Mucosa of gallbladder (tissue), 1 donor: ENCODE results near the gene TMC8. TPM values are rescaled to one million over a fixed set of nuclear protein-coding genes. Genes with fewer than 3 reads are reported as not detected.
"Not testable (repeated sequence)": the region's sequence is repeated elsewhere in the genome, so short reads cannot be mapped to it uniquely, and the experiment has no call there.

Source experiments
- DNase-seq: peaks from one replicate; pipeline ENCODE4 v3.0.0-alpha.2; 2020; ENCODE audit warnings: low spot score
- total RNA-seq: library from RNA; stranded (reverse); gene quantifications from one replicate; pipeline ENCODE4 v1.2.1, GENCODE V29; 2021
- donor health status: DM: no; HTN: no; CAD: no.

TMC8 gene
- total RNA-seq, 1 donor from 2014 or later: 16.2 TPM

DNA sequence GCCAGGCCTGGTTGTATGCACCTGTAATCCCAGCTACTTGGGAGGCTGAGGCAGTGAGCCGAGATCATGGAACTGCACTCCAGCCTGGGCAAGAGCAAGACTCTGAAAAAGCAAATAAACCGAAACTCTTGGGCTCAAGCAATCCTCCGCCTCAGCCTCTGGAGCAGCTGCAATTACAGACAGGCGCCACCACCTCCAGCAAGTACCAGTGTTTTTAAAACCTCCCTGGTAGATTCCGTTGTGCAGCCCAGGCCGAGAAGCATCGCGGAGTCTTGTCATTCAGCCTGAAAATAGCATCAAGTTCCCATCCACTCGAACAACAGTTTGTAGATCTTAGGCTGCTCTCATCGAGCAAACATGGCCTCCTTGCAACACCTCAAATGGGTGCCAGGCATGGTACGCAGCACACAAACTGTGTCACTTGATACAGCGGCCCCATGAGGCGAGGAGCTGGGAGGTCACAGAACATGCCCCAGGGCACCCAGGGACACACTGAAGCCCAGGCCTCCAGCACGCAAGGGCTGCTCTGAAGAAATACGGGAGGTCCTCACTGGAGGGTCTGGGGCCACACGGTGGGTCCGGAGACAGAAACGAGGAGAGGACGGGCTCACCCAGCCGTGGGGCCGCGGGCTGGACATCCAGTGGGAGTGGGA is 20.1 kb upstream of the TMC8 start:
- DNase-seq: no peak

- DNase-seq: no peak
These were observed 19.4 kb upstream of the TMC8 start for GRCh38 chr17:78111016-78111726.

DNA sequence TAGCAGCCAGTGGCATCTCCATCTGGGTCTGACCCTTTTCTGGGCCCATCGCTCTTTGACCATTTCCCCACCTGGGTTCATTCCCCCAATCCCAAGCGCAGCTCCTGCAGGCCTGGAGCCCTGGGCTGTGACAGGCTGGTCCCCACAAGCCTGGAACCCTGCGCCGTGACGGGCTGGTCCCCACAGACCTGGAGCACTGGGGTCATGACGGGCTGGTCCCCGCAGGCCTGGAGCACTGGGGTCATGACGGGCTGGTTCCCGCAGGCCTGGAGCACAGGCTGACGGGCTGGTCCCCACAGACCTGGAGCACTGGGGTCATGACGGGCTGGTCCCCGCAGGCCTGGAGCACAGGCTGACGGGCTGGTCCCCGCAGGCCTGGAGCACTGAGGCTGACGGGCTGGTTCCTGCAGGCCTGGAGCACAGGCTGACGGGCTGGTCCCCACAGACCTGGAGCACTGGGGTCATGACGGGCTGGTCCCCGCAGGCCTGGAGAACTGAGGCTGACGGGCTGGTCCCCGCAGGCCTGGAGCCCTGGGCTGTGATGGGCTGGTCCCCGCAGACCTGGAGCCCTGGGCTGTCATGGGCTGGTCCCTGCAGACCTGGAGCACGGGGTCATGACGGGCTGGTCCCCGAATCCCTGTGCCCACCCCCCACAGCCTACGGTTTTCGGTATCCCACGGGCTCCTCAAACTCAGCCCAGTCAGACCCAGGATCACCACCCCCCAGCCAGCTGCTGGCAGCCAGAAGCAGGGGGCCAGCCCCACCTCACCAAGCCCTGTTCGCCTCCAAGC is 18.6 kb upstream of the TMC8 start:
- DNase-seq: no peak

DNA sequence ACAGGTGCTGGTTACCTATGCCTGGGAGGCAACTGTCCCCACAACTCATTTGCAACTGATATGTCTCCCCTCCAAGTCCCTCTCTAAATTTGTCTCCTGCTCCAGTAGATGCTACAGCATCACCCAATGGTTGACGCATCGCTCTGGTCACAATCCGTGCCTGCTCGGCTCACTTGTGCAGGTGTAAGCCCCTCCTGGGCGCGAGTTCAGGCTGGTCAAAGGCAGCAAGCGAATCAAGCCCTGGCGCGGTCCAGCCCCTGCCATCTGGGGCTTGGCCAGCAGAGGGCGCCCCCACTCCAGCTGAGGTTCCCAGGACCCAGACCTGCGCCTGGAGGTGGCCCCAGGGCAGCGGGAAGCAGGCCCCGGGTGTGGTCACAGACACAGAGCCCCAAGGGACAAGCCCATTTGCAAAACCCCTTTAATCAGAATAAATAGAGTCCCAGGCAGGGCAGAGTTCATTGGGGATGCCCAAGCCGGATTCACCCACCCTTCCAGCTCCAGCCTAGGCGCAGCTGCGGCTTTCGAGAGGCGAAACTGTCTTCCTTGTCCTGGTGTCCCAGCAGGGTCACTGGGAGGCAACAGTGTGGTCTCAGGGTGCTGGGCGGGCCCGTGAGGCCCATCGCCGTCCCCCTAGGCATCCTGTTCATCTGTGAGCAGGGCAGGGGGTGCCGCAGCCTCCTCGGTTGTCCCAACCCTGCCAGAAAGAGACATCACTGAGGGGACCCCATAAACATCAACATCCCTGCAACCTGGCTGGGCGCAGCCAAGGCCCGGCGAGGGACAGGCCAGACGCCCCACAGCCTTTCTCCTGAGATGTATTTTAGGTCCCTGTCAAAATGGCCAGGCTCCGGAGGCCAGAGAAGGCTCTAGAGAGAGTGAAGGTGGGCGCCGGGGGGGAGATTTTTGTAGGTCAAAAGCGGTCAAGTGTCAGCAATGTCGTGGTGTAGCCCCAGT is 17.8 kb upstream of the TMC8 start:
- peak; percentile 66 for DNase-seq

DNA sequence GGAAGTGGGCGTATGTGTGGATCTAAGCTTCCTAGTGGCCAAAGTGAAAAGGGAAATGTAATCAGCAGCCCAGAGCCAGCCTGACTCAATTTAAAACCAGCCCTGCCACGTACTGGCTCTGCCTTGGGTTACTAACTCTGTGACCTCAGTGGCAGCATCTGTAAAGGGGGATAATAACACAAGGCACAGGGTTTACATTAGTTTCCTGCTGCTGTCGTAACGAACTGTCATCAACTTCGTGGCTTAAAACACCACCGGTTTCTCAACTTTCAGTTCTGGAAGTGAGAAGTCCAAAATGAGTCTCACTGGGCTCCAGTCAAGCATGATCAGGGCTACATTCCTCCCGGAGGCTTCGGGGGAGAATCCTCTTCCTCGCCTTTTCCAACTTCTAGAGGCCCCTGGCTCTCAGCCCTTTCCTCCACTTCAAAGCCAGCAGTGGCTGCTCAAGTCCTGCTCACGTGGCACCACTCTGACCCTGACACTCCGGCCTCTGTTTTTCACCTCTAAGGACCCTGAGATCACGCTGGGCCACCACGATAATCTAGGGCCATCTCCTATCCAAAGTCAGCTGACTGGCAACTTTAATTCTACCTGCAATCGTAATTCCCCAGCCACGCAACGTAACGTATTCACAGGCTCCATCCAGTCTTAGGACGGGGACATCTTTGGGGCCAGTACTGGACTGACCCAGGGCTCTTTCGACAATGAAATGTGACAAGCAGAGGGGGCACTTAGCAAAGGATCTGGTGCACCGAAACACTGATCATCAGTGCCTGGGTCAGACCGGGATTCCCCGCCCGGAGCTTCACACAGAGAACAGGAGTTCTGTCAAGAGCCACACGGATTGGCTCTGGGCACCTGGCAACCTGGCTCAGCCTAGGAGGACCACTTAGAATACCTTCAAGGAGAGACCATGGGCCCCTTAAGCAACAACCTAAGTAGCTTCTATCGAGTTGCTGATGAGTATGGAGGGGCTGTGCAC is 16.5 kb upstream of the TMC8 start:
- no peak for DNase-seq

DNA sequence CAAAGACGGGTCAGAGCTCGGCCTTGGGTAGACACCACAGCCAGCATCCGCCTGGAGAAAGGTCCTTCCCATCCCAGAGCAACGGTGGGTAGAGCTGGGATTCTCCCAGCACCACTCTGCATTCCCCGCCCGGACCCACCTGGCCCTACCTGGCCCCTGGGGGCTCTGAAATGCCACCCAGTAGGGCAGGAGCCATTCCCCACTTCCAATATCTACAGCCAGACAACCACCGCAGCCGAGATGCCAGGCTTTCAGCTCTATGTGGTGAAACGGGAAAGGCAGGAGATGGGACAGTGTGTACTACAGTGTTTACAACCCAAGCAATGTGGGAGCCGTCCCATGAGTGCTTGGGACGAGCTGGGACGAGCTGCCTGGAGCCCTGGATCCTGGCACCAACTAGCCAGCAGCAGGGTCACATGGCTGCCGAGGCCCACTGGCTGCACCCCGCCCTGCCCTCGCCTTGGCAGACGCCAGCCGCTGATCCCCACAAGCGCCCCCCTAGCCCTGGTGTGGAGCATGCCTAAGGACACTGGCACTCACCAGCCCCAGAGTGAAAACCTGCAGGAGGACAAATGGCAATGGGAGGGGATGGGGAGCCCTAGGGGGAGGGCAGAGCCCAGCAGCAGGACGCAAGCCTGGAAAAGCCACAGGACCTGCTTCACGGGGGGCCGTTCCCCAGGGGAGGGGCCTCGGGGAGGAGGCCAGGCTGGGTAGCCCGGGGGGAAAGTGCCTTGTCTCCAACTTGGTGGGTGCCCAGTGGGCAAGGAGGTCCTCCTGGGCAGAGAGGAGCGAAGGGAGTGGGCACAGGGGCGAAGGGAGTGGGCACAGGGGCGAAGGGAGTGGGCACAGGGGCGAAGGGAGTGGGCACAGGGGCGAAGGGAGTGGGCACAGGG is 15.5 kb upstream of the TMC8 start:
- DNase-seq: no peak

DNA sequence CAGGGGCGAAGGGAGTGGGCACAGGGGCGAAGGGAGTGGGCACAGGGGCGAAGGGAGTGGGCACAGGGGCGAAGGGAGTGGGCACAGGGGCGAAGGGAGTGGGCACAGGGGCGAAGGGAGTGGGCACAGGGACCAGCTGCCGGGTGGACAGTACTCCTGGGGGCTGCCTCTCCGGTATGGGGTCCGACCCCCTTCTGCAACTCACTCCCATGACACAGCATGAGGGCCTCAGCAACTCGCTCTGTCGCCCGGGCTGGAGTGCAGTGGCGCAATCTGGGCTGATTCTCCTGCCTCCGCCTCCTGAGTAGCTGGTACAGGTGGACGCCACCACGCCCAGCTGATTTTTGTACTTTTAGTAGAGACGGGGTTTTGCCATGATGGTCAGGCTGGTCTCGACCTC is 14.8 kb upstream of the TMC8 start:
- DNase-seq: not testable (repeated sequence)

- no peak for DNase-seq
These were observed 14.2 kb upstream of the TMC8 start for GRCh38 chr17:78116411-78116810.

- DNase-seq: no peak
These were observed 13.3 kb upstream of the TMC8 start for GRCh38 chr17:78117027-78117981.

DNA sequence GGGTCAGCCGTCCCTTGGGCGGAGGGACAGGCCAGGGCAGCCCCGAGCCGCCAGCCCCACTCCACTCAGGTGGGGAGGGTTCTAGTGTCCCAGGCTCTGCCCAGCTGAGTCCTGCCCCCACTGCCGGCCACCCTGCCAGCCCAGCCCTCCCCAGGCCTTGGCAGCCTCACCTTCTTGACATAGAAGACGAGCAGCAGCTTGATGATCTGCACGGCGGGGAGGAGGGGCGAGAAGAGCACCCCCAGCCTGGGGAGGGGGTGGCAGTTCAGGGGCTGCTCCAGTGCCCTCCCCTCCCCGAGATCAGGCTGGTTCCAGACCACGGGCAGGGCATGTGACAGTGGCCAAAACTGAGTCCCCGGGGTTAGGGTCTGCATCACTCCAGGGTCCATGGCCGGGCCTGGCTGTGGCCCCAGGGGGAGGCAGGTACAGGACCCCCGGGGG is 11.8 kb upstream of the TMC8 start:
- no peak for DNase-seq

GRCh38 chr17:78120537-78120936 is 10.0 kb upstream of the TMC8 start:
- DNase-seq: no peak

- no peak for DNase-seq
These were observed 9.4 kb upstream of the TMC8 start for GRCh38 chr17:78120971-78121800.

GRCh38 chr17:78121801-78122215 is 8.8 kb upstream of the TMC8 start:
- DNase-seq: no peak

DNA sequence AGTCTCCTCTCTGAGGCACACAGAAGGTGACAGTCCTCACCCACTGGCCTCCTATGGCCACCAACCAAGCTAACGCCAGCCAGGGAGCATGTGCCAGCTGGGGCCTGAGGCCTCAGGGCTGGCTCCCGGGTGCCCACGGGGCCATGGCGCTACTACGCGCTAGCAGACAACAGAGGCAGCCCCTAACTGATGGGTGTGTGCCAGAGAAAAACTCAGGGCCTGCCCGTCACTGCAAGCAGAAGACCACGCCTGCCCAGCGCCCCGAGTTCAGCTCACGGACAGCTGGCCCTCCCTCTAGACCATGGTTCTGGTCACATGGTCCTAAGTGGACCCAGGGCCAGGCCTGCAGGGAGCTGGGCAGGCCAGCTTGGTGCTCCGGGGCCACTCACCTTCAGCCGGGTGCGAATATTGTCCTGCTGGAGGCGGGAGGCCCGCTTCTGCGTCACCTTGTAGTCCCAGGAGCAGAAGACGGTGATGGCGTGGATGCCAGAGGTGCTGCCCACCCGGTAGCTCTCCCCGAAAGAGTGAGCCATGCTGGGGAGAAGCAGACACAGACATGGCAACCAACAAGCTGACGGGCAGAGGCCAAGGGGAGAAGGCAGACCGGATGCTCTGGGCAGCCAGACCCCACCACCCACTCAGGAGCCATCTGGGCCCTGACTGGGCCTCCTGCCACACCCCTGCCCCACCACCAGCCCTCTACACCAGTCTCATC is 8.2 kb upstream of the TMC8 start:
- no peak for DNase-seq

DNA sequence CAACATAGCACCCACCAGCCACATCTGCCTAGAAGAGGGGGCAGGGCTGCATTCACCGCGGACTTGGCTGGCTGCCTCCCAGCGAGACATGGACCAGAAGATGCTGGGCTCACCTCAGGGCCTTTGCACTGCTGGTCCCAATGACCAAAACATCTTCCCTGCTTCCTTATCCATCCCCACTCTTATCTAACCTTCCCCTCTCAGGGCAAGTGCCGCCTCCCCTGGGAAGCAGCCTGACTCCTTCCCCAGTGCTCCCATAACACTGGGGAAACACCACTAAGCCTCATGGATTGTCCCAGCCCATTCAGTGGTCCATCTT is 7.7 kb upstream of the TMC8 start:
- DNase-seq: no peak

DNA sequence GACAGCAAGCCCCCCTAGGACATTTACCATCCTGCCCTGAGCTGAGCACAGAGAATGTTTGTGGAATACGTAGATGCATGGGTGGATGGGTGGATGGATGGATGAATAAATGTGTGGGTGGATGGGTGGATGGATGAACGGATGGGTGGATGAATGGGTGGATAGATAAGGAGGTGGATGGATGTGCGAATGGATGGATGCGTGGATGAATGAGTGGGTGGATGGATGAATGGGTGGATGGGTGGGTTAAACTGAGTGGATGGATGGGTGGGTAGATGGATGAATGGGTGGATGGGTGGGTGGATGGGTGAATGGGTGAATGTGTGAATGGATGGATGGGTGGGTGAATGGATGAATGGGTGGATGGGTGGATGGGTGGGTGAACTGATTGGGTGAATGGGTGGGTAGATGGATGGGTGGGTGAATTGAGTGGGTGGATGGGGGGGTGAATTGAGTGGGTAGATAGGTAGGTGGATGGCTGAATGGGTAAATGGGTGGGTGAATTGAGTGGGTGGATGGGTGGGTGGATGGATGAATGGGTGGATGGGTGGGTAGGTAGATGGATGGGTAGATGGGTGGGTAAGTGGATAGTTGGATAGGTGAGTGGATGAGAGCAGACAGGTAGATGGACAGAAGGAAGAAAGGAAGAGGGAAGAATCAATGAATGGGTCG is 7.2 kb upstream of the TMC8 start:
- no peak for DNase-seq
